PFSK-1 (cell line): ENCODE measurements around the gene FAM237A.

Source experiments
- FOXP2 ChIP-seq: optimal IDR thresholded peaks from 2 replicates; pipeline ENCODE3; 2011; ENCODE audit warnings: borderline replicate concordance, control low read depth, inconsistent platforms; ENCODE audit not compliant: insufficient read depth; ENCODE audit errors: extremely low read length, extremely low read depth
- POLR2AphosphoS5 ChIP-seq: IDR thresholded peaks from 2 replicates; pipeline ENCODE4 v1.6.1; 2012; ENCODE audit warnings: low read depth, mild to moderate bottlenecking, control low read depth, low read length, moderate library complexity
- REST ChIP-seq, 2 experiments: IDR thresholded peaks; 2 replicates each; pipeline versions ENCODE4 v1.6.1 to v1.8.0; 2011 to 2012; ENCODE audit warnings: low read depth in 2 of 2, low read length in 2 of 2, control low read depth in 1 of 2, inconsistent platforms in 1 of 2, mild to moderate bottlenecking in 1 of 2, moderate library complexity in 1 of 2; ENCODE audit not compliant: insufficient read depth in 1 of 2
- TAF1 ChIP-seq: IDR thresholded peaks from 2 replicates; pipeline ENCODE4 v1.6.1; 2012; ENCODE audit warnings: low read length, control low read depth, borderline replicate concordance; ENCODE audit not compliant: insufficient read depth

GRCh38 chr2:206611191-206611590 is 31.1 kb upstream of the FAM237A start:
- TF ChIP-seq POLR2AphosphoS5 (no peak), TAF1 (no peak), REST (IDR thresholded peaks at IDR 0.05; ENCODE audit: insufficient read depth in 1 of 2, low read depth in 2 of 2, low read length in 2 of 2) (no peak), FOXP2 (no peak)
